HepG2 (cell line): ENCODE results near the gene ZCCHC3. TPM values are rescaled to one million over a fixed set of nuclear protein-coding genes. Genes with fewer than 3 reads are reported as not detected.

Experiments
- ASH2L ChIP-seq: fragments of 300-600, 200-600 bp; sonication (generic); IDR thresholded peaks from 2 replicates; pipeline ENCODE4 v1.7.0; 2017; ENCODE audit warnings: low read depth, mild to moderate bottlenecking, moderate library complexity, mixed read lengths, low read length; ENCODE audit not compliant: insufficient read length
- ELF3 ChIP-seq: IDR thresholded peaks from 2 replicates; pipeline ENCODE4 v1.6.1; 2016; ENCODE audit warnings: missing genetic modification reagents, missing compliant biosample characterization
- GABPA ChIP-seq, 2 experiments: IDR thresholded peaks; 2 replicates each; pipeline ENCODE4 v1.6.1; 2011 to 2016; ENCODE audit warnings: low read depth in 2 of 2, low read length in 1 of 2, missing biosample characterization in 1 of 2, missing genetic modification characterization in 1 of 2
- GTF3A ChIP-seq: sonication (generic); formaldehyde crosslinking; conservative IDR thresholded peaks from 2 replicates; pipeline ENCODE4 v1.4.0; 2020; ENCODE audit warnings: mild to moderate bottlenecking, missing genetic modification reagents
- GZF1 ChIP-seq: sonication (generic); formaldehyde crosslinking; IDR thresholded peaks from 2 replicates; pipeline ENCODE4 v1.5.1; 2020; ENCODE audit warnings: mild to moderate bottlenecking, missing genetic modification reagents
- MTF2 ChIP-seq: sonication (generic); formaldehyde crosslinking; IDR thresholded peaks from 2 replicates; pipeline ENCODE4 v1.5.0; 2020; ENCODE audit warnings: missing genetic modification reagents, borderline replicate concordance
- NBN ChIP-seq: fragments of 450-650 bp; conservative IDR thresholded peaks from 2 replicates; pipeline ENCODE4 v1.6.1; 2017
- NFKB2 ChIP-seq: sonication (generic); formaldehyde crosslinking; IDR thresholded peaks from 2 replicates; pipeline ENCODE4 v1.4.0; 2020; ENCODE audit warnings: missing genetic modification reagents, borderline replicate concordance
- SCMH1 ChIP-seq: sonication (generic); formaldehyde crosslinking; IDR thresholded peaks from 2 replicates; pipeline ENCODE4 v1.9.0; 2021; ENCODE audit warnings: missing genetic modification reagents, mild to moderate bottlenecking, borderline replicate concordance
- ZBTB3 ChIP-seq: sonication (generic); formaldehyde crosslinking; IDR thresholded peaks from 2 replicates; pipeline ENCODE4 v1.4.0; 2020; ENCODE audit warnings: low read depth, mild to moderate bottlenecking, moderate library complexity, missing genetic modification reagents, borderline replicate concordance
- ZBTB37 ChIP-seq: sonication (generic); formaldehyde crosslinking; IDR thresholded peaks from 2 replicates; pipeline ENCODE4 v1.4.0; 2020; ENCODE audit warnings: mild to moderate bottlenecking, missing genetic modification reagents
- ZHX2 ChIP-seq, 2 experiments: sonication (generic) in 1 of 2; formaldehyde crosslinking in 1 of 2; IDR thresholded peaks; 2 replicates each; pipeline versions ENCODE4 v1.6.1 to v1.9.0; 2014 to 2022; ENCODE audit warnings: antibody characterized with exemption in 1 of 2, borderline replicate concordance in 1 of 2, inconsistent platforms in 1 of 2, low read depth in 1 of 2, missing genetic modification reagents in 1 of 2
- ZKSCAN8 ChIP-seq: IDR thresholded peaks from 2 replicates; pipeline ENCODE4 v1.6.1; 2016; ENCODE audit warnings: borderline replicate concordance, missing genetic modification reagents, missing compliant biosample characterization
- ZNF292 ChIP-seq: sonication (generic); formaldehyde crosslinking; IDR thresholded peaks from 2 replicates; pipeline ENCODE4 v1.8.1; 2022; ENCODE audit warnings: mild to moderate bottlenecking, low read depth, missing genetic modification reagents, borderline replicate concordance
- ZNF34 ChIP-seq: sonication (generic); formaldehyde crosslinking; IDR thresholded peaks from 2 replicates; pipeline ENCODE4 v1.4.0; 2020; ENCODE audit warnings: mild to moderate bottlenecking, missing genetic modification reagents, borderline replicate concordance
- ZNF468 ChIP-seq: sonication (generic); formaldehyde crosslinking; IDR thresholded peaks from 2 replicates; pipeline ENCODE4 v1.8.0; 2022; ENCODE audit warnings: mild to moderate bottlenecking, moderate library complexity, missing genetic modification reagents
- ZNF788 ChIP-seq: sonication (generic); formaldehyde crosslinking; IDR thresholded peaks from 2 replicates; pipeline ENCODE4 v1.5.0; 2020; ENCODE audit warnings: mild to moderate bottlenecking, missing genetic modification reagents, borderline replicate concordance
- polyA plus RNA-seq, 8 experiments: library from polyadenylated mRNA; depleted of rRNA in 3 of 8; stranded (reverse) in 7 of 8; unstranded in 1 of 8; fragments of >200 nt; fragmentation: Illumina TruSeq in 4 of 8; extraction: Trizol in 4 of 8; gene quantifications; 2 replicates each; pipeline versions ENCODE4 v1.2.1 to v1.2.3, GENCODE V29; 2011 to 2016; ENCODE audit warnings: low read depth in 4 of 8, missing spikeins in 1 of 8, mixed read lengths in 1 of 8; ENCODE audit not compliant: insufficient read depth in 1 of 8
- total RNA-seq, 5 experiments: library from RNA; depleted of rRNA; stranded (reverse); fragments of >200 nt; fragmentation: Illumina TruSeq; extraction: Trizol; gene quantifications; 2 replicates each; pipeline ENCODE4 v1.2.3, GENCODE V29; 2016; ENCODE audit warnings: low read depth in 1 of 5
- TF ChIP-seq, protein P1 (sequence below): sonication (generic); formaldehyde crosslinking; IDR thresholded peaks from 2 replicates; pipeline ENCODE4 v1.5.1; 2020; ENCODE audit warnings: missing genetic modification reagents, mild to moderate bottlenecking, borderline replicate concordance

ZCCHC3 gene
- total and polyA plus RNA-seq, 2 of the 13 experiments (the other 11 are each of a cell fraction or from before 2014, with no cell fraction given), result 46.6 to 63.0 TPM

DNA sequence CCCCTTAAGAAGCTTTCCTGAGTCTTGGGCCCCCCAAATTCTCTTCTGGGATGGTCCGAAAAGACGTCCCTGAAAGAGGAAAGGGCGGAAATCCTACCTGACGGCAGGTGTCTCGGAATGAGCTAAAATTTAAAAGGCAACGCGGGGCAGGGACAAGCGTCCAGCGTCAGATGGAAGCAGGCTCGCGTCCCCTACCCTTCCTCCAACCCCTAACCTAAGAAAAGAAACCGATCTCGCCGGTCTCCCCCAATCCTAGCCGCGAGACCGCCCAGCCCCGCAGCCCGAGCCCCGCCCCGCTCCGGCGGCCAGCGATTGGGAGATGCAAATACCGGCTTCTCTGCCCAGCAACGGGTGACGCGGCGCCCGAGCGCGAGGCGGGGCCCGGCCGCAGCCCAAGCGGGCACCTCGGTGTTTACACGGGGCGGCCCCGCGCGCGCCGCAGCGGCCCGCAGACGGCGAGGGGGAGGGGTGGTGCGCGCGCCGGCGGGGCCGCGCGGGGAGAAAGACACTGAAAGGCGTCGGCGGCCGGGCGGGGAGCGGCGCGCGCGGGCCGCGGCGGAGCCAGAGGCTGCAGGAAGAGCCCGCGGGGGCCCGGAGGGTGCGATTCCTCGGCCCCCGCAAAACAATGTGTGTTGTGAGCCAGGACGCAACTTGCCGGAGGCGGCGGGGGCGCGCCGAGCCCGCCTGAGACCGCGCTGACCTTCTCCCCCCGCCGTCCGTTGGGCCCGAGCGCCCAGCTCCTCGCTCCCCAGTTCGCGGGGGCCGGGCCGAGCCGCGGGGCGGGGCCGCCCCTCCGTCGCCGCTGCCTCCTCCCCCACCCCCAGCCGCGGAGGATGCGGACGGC, 27.9 kb downstream of the ZCCHC3 start, which contains the start of gene SOX12 (continued):
- TF ChIP-seq ZHX2 (IDR thresholded peaks at IDR 0.05; ENCODE audit: low read depth) (peak; percentile 51; the same call in 1 of the 2 replicates), ZHX2 (CRISPR knock-in tag; IDR thresholded peaks at IDR 0.05; ENCODE audit: borderline replicate concordance) (peak; percentile 18; the same call in 1 of the 2 replicates), ZNF788 (CRISPR knock-in tag) (peak; percentile 64), NFKB2 (CRISPR knock-in tag) (peak; percentile 76; the same call in 1 of the 2 replicates), GABPA (IDR thresholded peaks at IDR 0.05; ENCODE audit: low read depth, low read length) (no peak), GABPA (CRISPR knock-in tag; IDR thresholded peaks at IDR 0.05; ENCODE audit: low read depth) (no peak), GZF1 (no peak), GTF3A (CRISPR knock-in tag) (0 out of 2 replicates have a peak, but pooled peaks have one; percentile 33), ZBTB37 (CRISPR knock-in tag) (no peak), NBN (no peak), ZNF292 (CRISPR knock-in tag) (no peak), ZBTB3 (CRISPR knock-in tag) (no peak), ZKSCAN8 (CRISPR knock-in tag) (no peak), MTF2 (CRISPR knock-in tag) (no peak), ZNF34 (CRISPR knock-in tag) (no peak), ELF3 (no peak; the same call in 1 of the 2 replicates), SCMH1 (CRISPR knock-in tag) (no peak), ZNF468 (0 out of 2 replicates have a peak, but pooled peaks have one; percentile 59), ASH2L (peak; percentile 31)
- TF ChIP-seq, protein P1, sequence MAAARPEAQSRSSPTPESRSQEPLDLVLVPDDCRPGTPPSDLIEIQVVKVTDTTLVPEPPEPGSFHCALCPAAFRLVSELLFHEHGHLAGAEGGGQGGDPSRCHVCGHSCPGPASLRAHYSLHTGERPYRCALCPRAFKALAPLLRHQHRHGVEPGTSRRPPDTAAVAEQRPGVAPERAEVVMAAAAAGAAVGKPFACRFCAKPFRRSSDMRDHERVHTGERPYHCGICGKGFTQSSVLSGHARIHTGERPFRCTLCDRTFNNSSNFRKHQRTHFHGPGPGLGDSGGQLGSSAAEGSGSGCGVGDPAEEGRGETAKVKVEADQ (CRISPR knock-in tag), result peak; percentile 92
